ENCODE results near the gene OSTM1. TPM values are rescaled to one million over a fixed set of nuclear protein-coding genes. Genes with fewer than 3 reads are reported as not detected.

OSTM1 gene
- total and polyA plus RNA-seq, 2 of the 8 experiments (the other 6 are each of a cell fraction or from before 2014, with no cell fraction given), result 17.7 to 26.1 TPM

- H3K4ac ChIP-seq (replicated peaks; ENCODE audit: insufficient read length, low read depth, low read length), result no peak overlapping the region
- no peak overlapping the region for H4K8ac ChIP-seq (ENCODE audit: extremely low read depth, insufficient read depth, low read length)
- no peak overlapping the region for H3K9ac ChIP-seq (replicated peaks in 1 of 4; ENCODE audit: extremely low read depth in 1 of 4, low read depth in 3 of 4, low read length in 3 of 4)
- H3K27ac ChIP-seq (ENCODE audit: low read depth, low read length), result no peak overlapping the region
- no peaks in the 10 kb centered on the region for H4K20me1 ChIP-seq (replicated peaks in 1 of 2; ENCODE audit: control insufficient read depth in 1 of 2, insufficient read depth in 2 of 2, low read length in 2 of 2)
- WGBS, 2 experiments (ENCODE audit: extremely low coverage in 1 of 2, insufficient coverage in 1 of 2, insufficient read length in 1 of 2, insufficient replicate concordance in 2 of 2, low coverage in 1 of 2, low lambda C conversion rate in 2 of 2, missing lambda C conversion rate in 1 of 2), result 86% methylated on average over 2 of the region's 2 CpGs; no CpG with 5 or more reads in 1 of the 2 experiments
- no peak for DNase-seq (ENCODE audit: low read depth in 1 of 2, low spot score in 2 of 2)
- H2BK5ac ChIP-seq (ENCODE audit: low read depth, low read length), result no peak overlapping the region
- H3K4me2 ChIP-seq (ENCODE audit: insufficient read depth in 1 of 2, low read depth in 2 of 2, low read length in 2 of 2), result no peak overlapping the region
- H3K9me3 ChIP-seq (ENCODE audit: insufficient read depth in 2 of 2, low read depth in 1 of 2, low read length in 1 of 2), result no peaks in the 10 kb centered on the region
- no peak overlapping the region for H4K91ac ChIP-seq (replicated peaks; ENCODE audit: insufficient read length, low read length)
- no peak overlapping the region for H3K23ac ChIP-seq (ENCODE audit: insufficient read length)
- H2BK12ac ChIP-seq (ENCODE audit: low read depth, low read length), result no peak overlapping the region
- no peaks in the 10 kb centered on the region for H3K23me2 ChIP-seq (ENCODE audit: low read depth, low read length)
- H2AK5ac ChIP-seq (ENCODE audit: low read depth, low read length), result no peak overlapping the region
- no peak overlapping the region for H2AFZ ChIP-seq (ENCODE audit: low read length)
- no peak overlapping the region for H2BK120ac ChIP-seq (replicated peaks; ENCODE audit: low read depth, low read length)
- no peaks in the 10 kb centered on the region for H3K4me1 ChIP-seq (replicated peaks in 1 of 4; ENCODE audit: control insufficient read depth in 3 of 4, insufficient read depth in 4 of 4, low read length in 3 of 4)
- no peak for FAIRE-seq
- POLR2A ChIA-PET (ENCODE audit: partially characterized antibody), result no interaction called here
- no peak overlapping the region for H3K56ac ChIP-seq (replicated peaks; ENCODE audit: insufficient read length, low read depth, low read length)
- H3K79me1 ChIP-seq (ENCODE audit: low read depth, low read length), result no peaks in the 10 kb centered on the region
- no peak for TF ChIP-seq SP2 (IDR thresholded peaks at IDR 0.05; ENCODE audit: low read length)
- no peak for TF ChIP-seq SUZ12 (IDR thresholded peaks at IDR 0.05; ENCODE audit: low read length)
- no peak for TF ChIP-seq KDM5A (IDR thresholded peaks at IDR 0.05; ENCODE audit: low read length)
- TF ChIP-seq ATF2 (IDR thresholded peaks at IDR 0.05; ENCODE audit: low read length), result no peak
- TF ChIP-seq ZNF274 (IDR thresholded peaks at IDR 0.05; ENCODE audit: borderline replicate concordance, extremely low read depth, low read length), result no peak
- CTCF ChIA-PET (ENCODE audit: partially characterized antibody), result interaction anchor here (1.6 kb wide), 1 partner anchor 12 kb away, joined by 4 read pairs; no protein-coding TSS in a partner anchor
- H4K5ac ChIP-seq (ENCODE audit: insufficient read length, low read depth, low read length), result no peak overlapping the region
- H3K79me2 ChIP-seq (ENCODE audit: control insufficient read depth in 1 of 2, insufficient read depth in 2 of 2, low read length in 2 of 2), result no peaks in the 10 kb centered on the region
- H3K14ac ChIP-seq (ENCODE audit: insufficient read length), result no peak overlapping the region
- no peak overlapping the region for H3K4me3 ChIP-seq (ENCODE audit: extremely low read depth in 1 of 4, insufficient read depth in 2 of 4, low read depth in 3 of 4, low read length in 4 of 4)
- H2BK15ac ChIP-seq (ENCODE audit: low read length), result no peak overlapping the region
- no peaks in the 10 kb centered on the region for H3K27me3 ChIP-seq (replicated peaks in 1 of 4; ENCODE audit: control insufficient read depth in 3 of 4, extremely low read depth in 1 of 4, insufficient read depth in 3 of 4, low read length in 3 of 4)
- no peak overlapping the region for H3K18ac ChIP-seq (ENCODE audit: extremely low read depth, low read length)
- H3K36me3 ChIP-seq (ENCODE audit: control insufficient read depth in 2 of 4, insufficient read depth in 4 of 4, low read length in 3 of 4), result no peaks in the 10 kb centered on the region
- H2BK20ac ChIP-seq (ENCODE audit: low read length), result no peak overlapping the region
Measured at GRCh38 chr6:108100003-108100402, 25.5 kb upstream of the OSTM1 start.
